ENCODE results near the gene SLC12A4. TPM values are rescaled to one million over a fixed set of nuclear protein-coding genes. Genes with fewer than 3 reads are reported as not detected.
"Not testable (repeated sequence)": the region's sequence is repeated elsewhere in the genome, so short reads cannot be mapped to it uniquely, and the experiment has no call there.

Gene SLC12A4
- total and polyA plus RNA-seq, 8 donors, result 5.7 to 136 (median 20.1) TPM

DNA sequence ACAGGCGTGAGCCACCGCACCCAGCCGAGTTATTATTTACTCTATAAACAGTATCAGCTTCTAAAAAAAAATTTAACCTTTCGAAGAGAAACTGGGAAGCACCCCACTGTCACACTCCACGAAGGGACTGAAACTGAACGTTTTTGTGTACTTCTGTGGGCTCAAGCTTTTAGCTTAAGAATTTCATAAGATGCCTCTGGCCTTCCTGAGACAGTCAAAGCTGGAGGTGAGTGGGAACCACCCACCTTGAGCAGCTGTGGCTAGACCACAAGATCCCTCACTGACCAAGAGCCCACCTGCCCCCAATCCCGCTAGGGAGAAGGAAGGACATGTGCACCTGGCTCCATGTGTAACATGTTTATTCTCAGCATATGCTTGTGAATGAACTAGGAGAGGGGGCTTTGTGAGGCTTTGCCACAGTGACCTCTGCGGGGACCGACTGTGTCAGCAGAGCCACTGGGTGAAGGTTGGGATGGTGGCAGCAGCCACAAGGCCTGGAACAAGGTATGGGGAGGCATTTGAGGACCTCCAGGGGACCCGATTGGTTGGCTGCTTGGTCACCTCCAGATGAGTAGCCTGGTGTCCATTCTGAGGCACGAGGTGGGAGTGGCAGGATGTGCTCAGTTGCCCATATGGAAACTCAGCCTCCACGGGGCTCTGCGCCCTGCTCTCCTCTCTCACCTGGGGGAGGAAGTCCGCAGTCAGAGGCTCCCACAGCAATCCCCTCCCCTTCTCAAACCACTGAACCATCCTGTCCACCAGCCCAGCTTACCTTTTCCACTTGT lies 7.1 kb upstream of the SLC12A4 start:
- no peaks in the 10 kb centered on the region for H3K9me3 ChIP-seq
- H3K4me3 ChIP-seq, result no peak overlapping the region
- TF ChIP-seq EP300 (IDR thresholded peaks at IDR 0.05) (no peak), CTCF (IDR thresholded peaks at IDR 0.05) (no peak), POLR2AphosphoS5 (IDR thresholded peaks at IDR 0.05) (no peak), POLR2A (IDR thresholded peaks at IDR 0.05) (no peak)
- intact Hi-C loops (cut with DNase I; ENCODE audit: low total_unique reads), result no loop called here
- no peaks in the 10 kb centered on the region for H3K36me3 ChIP-seq
- no peaks in the 10 kb centered on the region for H3K4me1 ChIP-seq
- peaks cover 0 to 8% (median 6%) of the 10 kb centered on the region in 3 donors for H3K27me3 ChIP-seq
- H3K27ac ChIP-seq, result no peak overlapping the region
- WGBS, 5 donors, result 48 to 69% (median 63%) methylated on average over 13 to 14 of the region's 14 CpGs
- no peak for DNase-seq

DNA sequence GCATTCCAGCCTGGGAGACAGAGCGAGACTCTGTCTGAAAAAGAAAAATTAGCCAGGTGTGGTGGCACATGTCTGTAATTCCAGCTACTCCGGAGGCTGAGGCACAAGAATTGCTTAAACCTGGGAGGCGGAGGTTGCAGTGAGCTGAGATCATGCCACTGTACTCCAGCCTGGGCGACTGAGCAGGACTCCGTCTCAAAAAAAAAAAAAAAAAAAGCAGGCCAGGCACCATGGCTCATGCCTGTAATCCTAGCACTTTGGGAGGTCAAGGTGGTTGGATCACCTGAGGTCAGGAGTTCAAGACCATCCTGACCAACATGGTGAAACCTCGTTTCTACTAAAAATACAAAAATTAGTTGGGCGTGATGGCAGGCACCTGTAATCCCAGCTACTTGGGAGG lies 3.8 kb upstream of the SLC12A4 start:
- WGBS, 5 donors, result 88 to 93% (median 92%) methylated on average over 7 of the region's 7 CpGs
- H3K4me1 ChIP-seq, result peaks cover 3 to 16% (median 11%) of the 10 kb centered on the region in 4 donors
- intact Hi-C loops (cut with DNase I; ENCODE audit: low total_unique reads); H3K9me3 ChIP-seq; H3K36me3 ChIP-seq; H3K27ac ChIP-seq; H3K4me3 ChIP-seq; H3K27me3 ChIP-seq; DNase-seq: not testable (repeated sequence)

DNA sequence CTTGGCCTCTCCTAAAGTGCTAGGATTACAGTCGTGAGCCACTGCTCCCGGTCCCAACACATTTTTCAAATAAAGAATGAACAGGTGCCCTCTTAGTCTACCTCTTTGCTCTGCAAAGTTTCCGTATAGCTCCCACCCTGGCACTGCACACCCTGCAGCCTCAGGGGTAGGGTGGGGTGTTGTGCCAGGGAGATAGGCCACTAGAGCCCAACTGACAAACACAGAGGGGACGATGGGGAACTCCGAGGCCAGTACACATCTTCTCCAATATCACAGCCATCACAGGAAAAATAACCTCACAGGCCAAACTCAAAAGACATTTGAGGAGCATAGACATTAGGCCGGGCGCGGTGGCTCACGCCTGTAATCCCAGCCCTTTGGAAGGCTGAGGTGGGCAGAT lies 2.7 kb upstream of the SLC12A4 start:
- Histone ChIP-seq H3K27ac (no peak overlapping the region), H3K4me1 (peaks cover 15 to 28% (median 23%) of the 10 kb centered on the region in 4 donors), H3K9me3 (no peaks in the 10 kb centered on the region), H3K36me3 (no peaks in the 10 kb centered on the region), H3K27me3 (no peaks in the 10 kb centered on the region), H3K4me3 (no peak overlapping the region)
- TF ChIP-seq CTCF (IDR thresholded peaks at IDR 0.05) (no peak), POLR2A (IDR thresholded peaks at IDR 0.05) (no peak), EP300 (IDR thresholded peaks at IDR 0.05) (no peak), POLR2AphosphoS5 (IDR thresholded peaks at IDR 0.05) (no peak)
- 82 to 95% (median 88%) methylated on average over 9 of the region's 9 CpGs for WGBS, 5 donors
- intact Hi-C loops (cut with DNase I; ENCODE audit: low total_unique reads), result no loop called here
- no peak for DNase-seq

DNA sequence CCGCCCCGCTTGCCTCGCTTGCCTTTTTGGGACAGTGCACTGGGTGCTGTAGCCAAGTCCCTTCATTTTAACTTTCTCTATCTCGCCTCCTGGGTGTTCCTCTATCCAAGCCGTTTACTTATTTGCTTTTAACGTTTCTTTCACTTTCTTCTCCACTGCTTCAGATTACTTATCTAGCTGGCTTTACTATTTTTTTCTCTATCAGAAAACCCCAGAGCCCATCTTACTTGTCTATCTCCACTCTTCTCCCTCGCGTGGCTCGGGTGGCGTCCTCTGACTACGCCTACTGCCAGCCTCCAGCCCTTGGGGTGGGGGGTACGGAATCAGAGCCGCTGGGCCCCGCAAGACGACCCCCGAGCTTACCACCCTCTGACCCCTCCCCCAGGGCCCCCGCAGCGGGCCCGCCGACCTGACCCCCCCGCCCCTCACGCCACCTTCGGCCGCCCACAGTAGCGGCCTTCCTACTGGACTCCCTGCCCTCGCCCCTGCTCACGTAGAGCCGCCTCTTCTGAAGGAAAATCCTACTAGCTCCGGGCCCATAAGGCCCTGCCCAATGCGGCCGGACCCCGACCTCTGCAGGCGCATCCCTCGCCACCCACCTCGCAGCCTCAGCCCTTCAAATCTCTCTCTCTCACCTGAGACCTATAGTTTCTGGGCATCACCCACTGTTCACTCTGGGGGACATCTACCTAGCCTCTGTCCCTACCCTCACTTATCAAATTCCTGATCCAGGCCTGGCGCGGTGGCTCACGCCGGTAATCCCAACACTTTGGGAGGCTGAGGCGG lies 1.0 kb upstream of the SLC12A4 start:
- DNase-seq, result peak in 1 of 2 donors; percentile 50
- WGBS, 5 donors, result 31 to 38% (median 36%) methylated on average over 40 of the region's 40 CpGs
- Histone ChIP-seq H3K27me3 (no peaks in the 10 kb centered on the region), H3K27ac (peak overlapping the region; percentile 90 to 98 (median 95)), H3K4me1 (peaks cover 29 to 43% (median 36%) of the 10 kb centered on the region in 4 donors), H3K9me3 (no peaks in the 10 kb centered on the region), H3K36me3 (no peaks in the 10 kb centered on the region), H3K4me3 (peak overlapping the region; percentile 74 to 98 (median 86))
- intact Hi-C loops (cut with DNase I; ENCODE audit: low total_unique reads), result no loop called here
- TF ChIP-seq POLR2A (IDR thresholded peaks at IDR 0.05), result no peak
- no peak for TF ChIP-seq CTCF (IDR thresholded peaks at IDR 0.05)
- no peak for TF ChIP-seq POLR2AphosphoS5 (IDR thresholded peaks at IDR 0.05)
- no peak for TF ChIP-seq EP300 (IDR thresholded peaks at IDR 0.05)

All from stomach (tissue), 9 donors.